GM18520 (cell line): ENCODE results near the gene SDF4.

Experiments
- ATAC-seq: cut with Tn5 transposase; IDR thresholded peaks from one replicate; pipeline ENCODE4 v1.9.1; 2021; ENCODE audit not compliant: unreplicated experiment

SDF4 gene

GRCh38 chr1:1242461-1243265 is 10.9 kb upstream of the SDF4 start:
- no peak for ATAC-seq

- ATAC-seq, result no peak
Observed at GRCh38 chr1:1241588-1242219, 9.9 kb upstream of the SDF4 start.

GRCh38 chr1:1240822-1241587 is 9.2 kb upstream of the SDF4 start:
- ATAC-seq, result no peak

GRCh38 chr1:1240348-1240732 is 8.5 kb upstream of the SDF4 start:
- no peak for ATAC-seq

GRCh38 chr1:1239614-1240347 is 8.0 kb upstream of the SDF4 start:
- no peak for ATAC-seq

GRCh38 chr1:1239227-1239613 is 7.4 kb upstream of the SDF4 start:
- no peak for ATAC-seq

GRCh38 chr1:1238702-1239178 is 6.9 kb upstream of the SDF4 start:
- no peak for ATAC-seq

GRCh38 chr1:1237874-1238701 is 6.3 kb upstream of the SDF4 start:
- ATAC-seq, result no peak

GRCh38 chr1:1236945-1237873 is 5.4 kb upstream of the SDF4 start:
- no peak for ATAC-seq

GRCh38 chr1:1236176-1236763 is 4.5 kb upstream of the SDF4 start:
- no peak for ATAC-seq

- ATAC-seq, result no peak
Observed at GRCh38 chr1:1235016-1235744, 3.4 kb upstream of the SDF4 start.

- no peak for ATAC-seq
Observed at GRCh38 chr1:1234180-1234808, 2.5 kb upstream of the SDF4 start.

- ATAC-seq, result no peak
Observed at GRCh38 chr1:1233567-1233892, 1.7 kb upstream of the SDF4 start.

GRCh38 chr1:1232796-1233566 is 1.2 kb upstream of the SDF4 start:
- ATAC-seq, result no peak

- no peak for ATAC-seq
Observed at GRCh38 chr1:1232208-1232795, 501 bp upstream of the SDF4 start, which contains the start of gene B3GALT6. Gene B3GALT6, plus strand, starts transcription at chr1:1232237. Its CDS starts 42 bp downstream, at chr1:1232279.

GRCh38 chr1:1230656-1231399 is 973 bp downstream of the SDF4 start:
- ATAC-seq, result no peak
